Retinal pigment epithelial cell (primary cell): Measurements from ENCODE around the gene FRMD1.

ENCODE experiments used
- DNase-seq: peaks from one replicate; pipeline ENCODE4 v3.0.0-alpha.2; 2010; ENCODE audit warnings: low read depth
- H3K4me3 ChIP-seq: 2 replicates; pipeline ENCODE4 v1.5.1; 2011; ENCODE audit warnings: mild to moderate bottlenecking, low read length, control low read depth, moderate library complexity
- TF ChIP-seq, protein P1 (sequence below): conservative IDR thresholded peaks from 2 replicates; pipeline ENCODE4 v1.5.1; 2011; ENCODE audit warnings: low read depth, low read length, control low read depth, inconsistent platforms

The FRMD1 gene

DNA sequence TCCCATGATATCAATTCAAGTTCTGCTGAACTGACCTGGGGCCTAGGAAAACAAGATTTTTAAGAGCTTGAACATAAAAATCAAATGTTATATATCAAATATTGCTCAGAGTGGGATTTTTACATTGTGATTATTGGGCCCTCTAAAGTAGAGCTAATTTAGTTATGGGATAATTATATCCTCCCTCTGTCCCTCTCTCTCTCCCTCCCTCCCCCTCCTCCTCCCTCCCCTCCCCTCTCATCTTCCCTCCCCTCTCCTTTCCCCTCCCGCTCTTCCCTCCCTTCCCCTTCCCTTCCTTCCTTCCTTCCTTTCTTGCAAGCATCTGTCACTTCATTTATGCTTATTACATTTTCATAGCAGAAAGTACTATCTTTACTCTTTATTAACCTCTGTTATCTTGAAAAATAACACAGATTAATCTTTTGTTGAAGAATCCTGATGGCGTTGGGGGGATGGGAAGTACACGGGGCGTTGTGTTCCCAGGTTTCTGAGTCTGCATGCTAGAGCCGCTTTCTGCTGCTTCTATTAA, 48.7 kb downstream of the FRMD1 start:
- DNase-seq, result no peak
- TF ChIP-seq, protein P1, sequence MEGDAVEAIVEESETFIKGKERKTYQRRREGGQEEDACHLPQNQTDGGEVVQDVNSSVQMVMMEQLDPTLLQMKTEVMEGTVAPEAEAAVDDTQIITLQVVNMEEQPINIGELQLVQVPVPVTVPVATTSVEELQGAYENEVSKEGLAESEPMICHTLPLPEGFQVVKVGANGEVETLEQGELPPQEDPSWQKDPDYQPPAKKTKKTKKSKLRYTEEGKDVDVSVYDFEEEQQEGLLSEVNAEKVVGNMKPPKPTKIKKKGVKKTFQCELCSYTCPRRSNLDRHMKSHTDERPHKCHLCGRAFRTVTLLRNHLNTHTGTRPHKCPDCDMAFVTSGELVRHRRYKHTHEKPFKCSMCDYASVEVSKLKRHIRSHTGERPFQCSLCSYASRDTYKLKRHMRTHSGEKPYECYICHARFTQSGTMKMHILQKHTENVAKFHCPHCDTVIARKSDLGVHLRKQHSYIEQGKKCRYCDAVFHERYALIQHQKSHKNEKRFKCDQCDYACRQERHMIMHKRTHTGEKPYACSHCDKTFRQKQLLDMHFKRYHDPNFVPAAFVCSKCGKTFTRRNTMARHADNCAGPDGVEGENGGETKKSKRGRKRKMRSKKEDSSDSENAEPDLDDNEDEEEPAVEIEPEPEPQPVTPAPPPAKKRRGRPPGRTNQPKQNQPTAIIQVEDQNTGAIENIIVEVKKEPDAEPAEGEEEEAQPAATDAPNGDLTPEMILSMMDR, result no peak
- no peak overlapping the region for H3K4me3 ChIP-seq

DNA sequence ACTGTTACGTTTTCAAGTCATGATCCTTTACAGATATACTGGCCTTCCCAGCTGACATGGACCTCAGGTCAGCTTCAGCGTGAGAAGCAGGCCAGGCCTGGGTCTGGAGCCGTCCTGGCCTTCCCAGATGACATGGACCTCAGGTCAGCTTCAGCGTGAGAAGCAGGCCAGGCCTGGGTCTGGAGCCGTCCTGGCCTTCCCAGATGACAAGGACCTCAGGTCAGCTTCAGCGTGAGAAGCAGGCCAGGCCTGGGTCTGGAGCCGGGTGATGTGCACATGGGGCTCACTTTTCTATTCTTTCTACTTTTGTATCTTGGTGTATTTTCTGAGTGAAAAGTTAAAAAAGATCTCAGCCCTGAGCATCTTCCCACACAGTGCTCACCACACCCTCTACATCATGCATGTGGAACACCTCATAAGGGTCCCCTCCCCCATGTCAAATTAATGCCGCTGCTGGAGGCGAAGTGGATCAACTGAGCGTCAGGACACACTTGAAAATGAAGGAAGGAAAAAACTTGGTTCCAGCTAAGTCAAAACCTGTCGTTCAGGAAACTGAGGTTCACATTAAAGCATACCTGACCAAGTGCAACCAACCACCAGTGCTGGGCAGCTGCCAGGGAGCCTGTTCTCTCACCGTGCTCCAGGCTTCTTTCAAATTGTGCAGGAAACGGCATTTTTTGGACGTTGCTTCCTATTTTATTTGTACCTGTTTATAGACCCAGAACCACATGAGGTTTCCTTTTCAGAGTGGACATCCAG, 49.4 kb downstream of the FRMD1 start:
- DNase-seq, result no peak
- TF ChIP-seq, protein P1, result no peak
- no peak overlapping the region for H3K4me3 ChIP-seq

DNA sequence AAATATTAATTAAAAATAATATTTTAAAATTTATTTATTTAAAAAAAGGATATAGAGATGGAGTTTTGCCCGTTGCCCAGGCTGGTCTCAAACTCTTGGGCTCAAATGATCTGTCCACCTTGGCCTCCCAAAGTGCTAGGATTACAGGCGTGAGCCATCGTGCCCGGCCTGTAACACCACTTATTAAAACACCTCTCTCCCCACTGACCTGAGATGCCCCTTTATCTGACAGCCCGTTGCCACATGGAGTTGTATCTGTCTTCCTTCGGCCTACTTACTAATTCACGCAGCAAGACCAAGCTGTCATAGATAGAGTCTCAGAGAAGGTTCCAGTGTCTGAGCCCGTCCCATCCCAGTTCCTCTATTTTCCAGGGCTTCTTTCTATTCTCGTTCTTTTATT, 50.8 kb downstream of the FRMD1 start:
- no peak overlapping the region for H3K4me3 ChIP-seq
- TF ChIP-seq, protein P1, result no peak
- DNase-seq, result no peak

DNA sequence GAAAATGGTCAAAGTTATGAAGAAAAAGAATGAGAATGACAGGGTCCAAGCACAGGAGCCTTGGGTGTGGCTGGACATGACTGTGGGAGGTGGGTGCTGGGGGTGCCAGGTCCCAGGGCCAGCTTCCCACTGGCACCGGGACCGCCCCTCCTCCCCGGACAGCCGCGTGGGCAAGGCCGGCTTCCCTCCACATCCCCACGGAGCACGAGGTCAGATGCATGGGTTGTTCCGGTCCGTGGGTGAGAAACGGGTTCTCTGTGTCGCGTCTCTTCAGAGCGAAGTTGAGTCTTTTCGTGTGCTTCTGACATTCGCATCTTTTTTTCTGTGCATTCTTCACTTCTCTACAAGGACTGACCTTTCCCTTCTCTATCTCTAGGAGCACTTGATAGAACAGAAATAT, 51.5 kb downstream of the FRMD1 start:
- no peak overlapping the region for H3K4me3 ChIP-seq
- TF ChIP-seq, protein P1, result no peak
- no peak for DNase-seq

DNA sequence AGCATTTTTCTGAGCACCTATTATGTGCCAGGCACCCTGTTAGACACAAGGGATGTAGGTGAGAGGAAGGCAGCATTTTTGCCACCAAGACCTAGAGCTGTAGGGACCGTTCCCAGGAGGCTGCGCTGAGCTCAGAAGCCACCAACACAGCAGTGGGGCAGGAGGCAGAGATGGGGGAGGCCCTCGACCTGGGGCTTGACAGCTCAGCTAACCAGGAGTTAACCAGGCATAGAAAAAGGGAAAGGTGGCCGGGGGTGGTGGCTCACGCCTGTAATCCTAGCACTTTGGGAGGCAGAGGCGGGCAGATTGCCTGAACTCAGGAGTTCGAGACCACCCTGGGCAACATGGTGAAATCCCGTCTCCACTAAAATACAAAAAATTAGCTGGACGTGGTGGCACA, 52.1 kb downstream of the FRMD1 start:
- DNase-seq, result no peak
- TF ChIP-seq, protein P1, result no peak
- no peak overlapping the region for H3K4me3 ChIP-seq

DNA sequence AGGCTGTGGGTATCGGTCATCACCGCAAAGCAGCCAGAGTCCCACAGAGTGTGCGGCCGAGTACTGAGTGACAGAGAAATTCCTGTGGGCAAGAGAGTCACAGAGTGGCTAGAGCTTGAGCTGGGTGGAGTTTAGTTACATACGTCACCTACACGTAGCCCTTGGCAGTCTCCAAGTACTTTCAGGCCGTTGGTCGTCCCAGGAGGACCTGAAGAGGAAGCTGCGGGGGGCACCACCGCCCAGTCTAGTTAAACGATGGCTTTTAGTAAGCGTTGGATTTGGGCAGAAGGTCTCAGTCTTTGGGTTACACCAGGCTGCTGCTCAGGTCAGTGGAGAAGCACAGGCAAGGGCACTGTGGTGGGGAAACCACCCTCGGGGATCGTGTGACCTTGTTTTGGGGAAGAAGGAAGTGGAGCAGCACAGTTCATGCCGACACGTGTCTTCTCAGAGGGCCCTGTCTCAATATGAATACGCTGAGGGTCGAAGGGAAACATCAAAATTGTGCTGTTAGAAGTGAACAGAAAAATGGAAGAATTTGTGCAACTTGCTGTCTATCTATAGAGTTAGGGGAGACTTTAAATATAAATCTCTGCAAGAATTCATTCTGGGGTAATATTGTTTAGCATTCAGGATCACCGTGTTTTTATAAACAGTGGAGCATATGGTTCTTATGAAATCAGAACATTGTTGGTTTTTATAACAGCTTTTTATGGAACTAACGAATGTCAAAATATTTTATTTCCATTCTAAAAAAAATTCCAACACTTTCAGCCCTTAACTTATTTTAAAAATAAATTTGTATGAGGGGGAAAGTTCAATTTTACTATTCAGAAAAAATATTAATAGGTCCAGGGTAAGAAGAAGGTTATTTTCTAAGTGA, 52.9 kb downstream of the FRMD1 start:
- DNase-seq, result no peak
- no peak overlapping the region for H3K4me3 ChIP-seq
- TF ChIP-seq, protein P1, result no peak
